MM.1S (cell line): Measurements from ENCODE around the gene ZYX.

Source experiments
- CTCF ChIP-seq: fragments of 300-600 bp; sonication (generic); IDR thresholded peaks from 2 replicates; pipeline ENCODE4 v1.5.1; 2016; ENCODE audit warnings: antibody characterized with exemption, low read length, mixed read lengths
- EZH2 ChIP-seq: fragments of 300-600 bp; sonication (generic); optimal IDR thresholded peaks from 2 replicates; pipeline ENCODE3; 2017; ENCODE audit warnings: low read depth, mild to moderate bottlenecking, antibody characterized with exemption, low read length, mixed read lengths
- EZH2phosphoT487 ChIP-seq: fragments of 300-600 bp; sonication (generic); IDR thresholded peaks from 2 replicates; pipeline ENCODE4 v1.6.1; 2018; ENCODE audit warnings: antibody characterized with exemption, low read length

- TF ChIP-seq CTCF (no peak), EZH2phosphoT487 (no peak), EZH2 (no peak)
Observed at GRCh38 chr7:143351060-143351459, 30.1 kb upstream of the ZYX start.
